HG03457 (cell line): ENCODE data around the gene AFAP1.

Experiments
- ATAC-seq: cut with Tn5 transposase; IDR thresholded peaks from one replicate; pipeline ENCODE4 v1.9.1; 2021; ENCODE audit warnings: moderate number of reproducible peaks; ENCODE audit not compliant: unreplicated experiment

Gene AFAP1

DNA sequence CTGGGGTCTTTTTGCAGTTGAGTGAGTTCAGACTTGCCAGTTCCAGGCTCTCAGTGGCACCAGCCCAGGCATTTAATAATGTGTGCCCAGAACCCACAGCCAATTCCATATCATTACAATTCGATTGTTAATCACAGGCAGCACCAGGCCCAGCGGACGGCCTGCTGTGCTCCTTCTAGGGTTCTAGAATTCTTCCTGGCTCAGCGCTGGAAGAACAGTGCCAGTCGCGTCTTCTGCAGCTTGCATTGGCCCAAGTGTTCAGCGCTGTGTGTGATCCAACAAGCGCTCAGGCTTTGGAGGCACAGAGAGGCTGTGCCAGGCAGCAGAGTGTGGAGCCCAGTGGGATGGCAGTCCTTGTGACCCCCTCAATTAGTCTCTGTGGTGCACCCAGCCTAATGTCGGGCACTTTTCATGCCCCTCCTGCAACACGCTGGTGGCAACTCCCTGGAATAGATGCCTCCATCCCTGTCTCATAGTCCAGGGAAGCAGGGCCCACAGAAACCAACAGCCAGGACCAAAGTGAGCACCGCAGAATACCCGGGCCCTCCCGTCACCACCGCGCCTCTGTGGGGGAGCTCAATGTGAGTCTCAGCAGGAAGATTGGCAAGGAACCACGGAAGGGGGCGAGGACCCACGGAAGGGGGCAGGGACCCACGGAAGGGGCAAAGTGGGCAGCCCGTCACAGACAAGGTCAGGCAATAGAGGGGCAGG is 193.2 kb downstream of the AFAP1 start:
- no peak for ATAC-seq

- ATAC-seq: no peak
Measured at GRCh38 chr4:7745301-7745885, 194.3 kb downstream of the AFAP1 start.

DNA sequence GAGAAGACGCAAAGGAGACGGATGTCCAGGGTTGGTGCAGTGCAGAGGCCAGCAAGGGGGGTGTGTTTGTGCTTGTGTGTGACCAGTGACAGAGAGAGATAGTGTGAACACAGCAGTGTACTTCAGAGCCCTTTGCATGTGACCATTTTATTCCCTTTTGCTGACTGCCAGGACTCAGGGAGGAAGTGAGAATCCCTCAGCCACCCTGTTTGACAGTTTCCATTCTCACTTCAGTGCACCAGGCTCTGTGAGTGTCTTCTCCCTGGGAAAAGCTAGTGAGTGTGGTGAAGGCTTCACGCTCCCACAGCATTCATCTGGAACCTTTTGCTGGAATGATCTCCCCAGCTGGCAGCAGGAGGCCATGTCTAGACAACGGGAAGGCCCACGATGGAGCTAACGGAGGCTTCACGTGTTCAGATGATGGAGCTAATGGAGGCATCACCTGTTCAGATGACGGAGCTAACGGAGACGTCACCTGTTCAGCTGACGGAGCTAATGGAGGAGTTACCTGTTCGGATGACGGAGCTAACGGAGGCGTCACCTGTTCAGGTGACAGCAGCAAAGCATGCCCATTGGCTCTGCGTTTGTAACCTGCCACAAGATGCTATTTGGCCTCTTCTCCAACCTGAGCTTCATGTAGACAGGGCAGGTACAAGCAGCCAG is 195.4 kb downstream of the AFAP1 start:
- ATAC-seq: no peak

DNA sequence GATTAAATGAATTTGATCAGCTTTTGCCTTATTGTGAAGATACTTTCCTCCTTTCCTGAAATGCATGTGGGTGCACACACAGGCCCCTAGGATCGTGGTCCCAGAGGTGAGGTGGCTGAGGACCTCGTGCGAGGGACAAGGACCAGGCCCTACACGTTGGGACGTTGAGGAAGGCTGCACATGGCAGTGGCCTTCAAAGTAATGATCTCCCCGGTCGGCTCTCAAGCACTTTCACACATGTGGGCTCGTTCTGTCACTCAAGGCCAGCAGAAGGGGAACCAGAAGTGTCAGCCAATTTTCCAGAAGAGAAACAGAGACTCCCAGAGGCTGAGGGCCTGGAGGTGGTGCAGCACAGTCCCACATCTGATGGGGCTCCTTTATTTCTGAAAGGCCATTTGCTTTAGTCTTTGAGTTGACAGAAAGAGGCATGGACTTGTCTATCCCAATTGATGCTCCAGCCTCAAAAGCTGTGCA is 196.8 kb downstream of the AFAP1 start:
- ATAC-seq: no peak

DNA sequence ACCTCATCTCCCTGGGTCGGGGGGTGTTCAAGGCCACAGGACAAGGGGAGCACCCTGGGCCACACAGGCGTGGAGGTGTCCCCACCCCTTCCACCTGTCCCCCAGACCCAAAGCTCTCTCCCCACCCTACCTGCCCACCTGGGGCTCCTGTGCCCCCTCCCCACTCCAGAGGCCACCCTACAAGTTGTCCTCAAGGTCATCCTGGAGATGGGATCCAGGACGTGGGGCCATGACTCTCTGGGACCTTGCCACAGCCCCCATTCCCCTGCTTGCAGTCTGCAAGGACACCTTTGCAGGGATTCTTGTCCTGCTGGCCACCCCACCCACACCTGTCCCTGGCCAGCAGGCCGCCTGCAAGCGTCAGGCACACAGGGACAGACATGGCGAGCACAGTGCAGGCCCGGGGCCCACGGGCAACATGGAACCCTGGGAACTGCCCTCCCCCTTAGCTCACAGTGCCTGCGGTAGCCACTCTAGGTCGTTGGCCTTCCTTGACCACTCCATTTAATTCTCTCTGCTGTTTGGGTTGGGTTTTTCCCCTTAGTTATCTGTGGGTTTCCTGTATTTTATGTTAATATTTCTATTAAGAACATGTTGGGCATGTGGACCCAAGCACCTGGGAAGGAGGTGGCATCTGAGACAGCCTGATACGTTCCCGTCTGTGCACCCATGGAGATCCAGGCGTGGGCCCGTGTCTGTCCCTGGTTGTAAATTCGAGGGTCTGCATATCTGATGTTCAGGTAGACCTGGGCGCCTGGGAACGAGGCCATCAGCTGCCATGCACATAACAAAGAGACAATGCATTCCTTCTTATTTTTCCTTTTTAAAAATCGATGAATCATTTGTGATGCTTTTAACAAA is 197.5 kb downstream of the AFAP1 start:
- no peak for ATAC-seq

DNA sequence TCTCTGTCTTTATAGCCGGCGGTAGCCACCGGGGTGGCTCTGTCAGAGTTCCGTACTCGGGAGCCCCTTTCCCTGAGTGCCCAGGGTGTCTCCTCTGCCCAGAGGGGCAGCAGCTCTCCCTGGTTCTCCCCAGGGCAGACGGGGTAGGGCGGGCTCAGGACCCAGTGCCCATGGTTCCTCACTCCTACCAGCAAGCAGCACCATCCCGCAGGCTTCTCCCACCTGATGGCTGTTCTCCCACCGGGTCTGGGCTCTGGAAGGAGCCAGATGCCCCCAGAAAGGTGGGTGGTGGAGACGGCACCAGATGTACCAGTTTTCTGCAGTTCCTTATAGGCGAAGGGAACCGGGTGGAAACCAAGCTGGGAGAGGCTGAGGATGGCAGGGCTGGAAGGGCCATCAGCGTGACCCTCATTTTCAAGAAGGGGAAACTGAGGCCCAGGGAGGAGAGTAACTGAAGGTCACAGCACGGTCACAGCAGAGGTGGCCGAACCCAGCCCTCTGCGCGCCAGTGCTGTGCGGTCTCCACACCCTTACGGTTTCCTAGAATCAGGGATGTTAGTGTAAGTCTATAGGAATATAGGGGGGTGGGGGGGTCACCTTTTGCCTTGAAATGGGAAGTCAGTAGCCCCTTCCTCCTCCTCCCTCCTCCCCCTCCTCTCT is 198.7 kb downstream of the AFAP1 start:
- no peak for ATAC-seq

DNA sequence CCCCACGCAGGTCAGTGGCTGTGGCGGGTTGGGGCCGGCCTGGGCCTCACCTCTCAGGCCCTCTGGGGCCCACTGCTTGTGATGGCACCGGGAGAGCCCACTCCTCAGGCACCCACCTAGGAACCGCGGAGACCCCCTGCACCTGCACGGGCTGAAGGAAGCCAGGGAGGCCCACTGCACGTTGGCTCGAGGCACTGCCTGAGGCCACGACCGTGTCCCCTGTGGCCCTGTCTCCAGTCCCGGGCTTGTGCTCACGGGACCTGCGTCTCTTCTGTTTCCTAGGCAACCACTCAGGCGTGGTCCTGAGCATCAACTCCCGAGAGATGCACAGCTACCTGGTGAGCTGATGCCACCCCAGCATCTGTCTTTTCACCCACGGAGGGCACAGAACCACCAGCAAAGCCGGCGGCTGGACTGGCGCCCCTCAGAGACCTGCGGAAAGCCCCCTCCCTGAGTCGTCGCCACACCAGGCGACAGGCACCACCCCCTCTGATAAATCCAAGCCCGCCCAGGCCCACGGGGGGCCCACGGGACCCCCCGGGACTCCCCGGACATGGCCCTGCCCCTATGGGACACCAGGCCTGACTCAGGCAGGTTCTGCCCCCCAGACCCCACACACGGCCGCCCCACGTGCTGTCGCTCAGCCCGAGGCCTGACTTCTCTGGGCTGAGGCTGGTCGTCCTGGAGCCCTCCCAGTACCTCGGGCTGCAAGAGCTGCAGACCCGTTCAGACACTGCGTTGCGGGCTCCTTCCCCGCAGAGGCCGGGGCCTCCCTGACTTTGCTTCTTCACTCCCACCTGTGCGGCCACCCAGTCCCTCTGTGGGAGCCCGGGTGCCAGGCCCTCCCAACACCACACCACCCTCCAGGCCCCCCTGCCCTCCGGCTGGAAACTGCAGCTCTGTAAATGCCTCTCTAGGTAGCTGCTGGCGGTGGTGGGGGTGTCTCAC is 199.5 kb downstream of the AFAP1 start:
- ATAC-seq: no peak

DNA sequence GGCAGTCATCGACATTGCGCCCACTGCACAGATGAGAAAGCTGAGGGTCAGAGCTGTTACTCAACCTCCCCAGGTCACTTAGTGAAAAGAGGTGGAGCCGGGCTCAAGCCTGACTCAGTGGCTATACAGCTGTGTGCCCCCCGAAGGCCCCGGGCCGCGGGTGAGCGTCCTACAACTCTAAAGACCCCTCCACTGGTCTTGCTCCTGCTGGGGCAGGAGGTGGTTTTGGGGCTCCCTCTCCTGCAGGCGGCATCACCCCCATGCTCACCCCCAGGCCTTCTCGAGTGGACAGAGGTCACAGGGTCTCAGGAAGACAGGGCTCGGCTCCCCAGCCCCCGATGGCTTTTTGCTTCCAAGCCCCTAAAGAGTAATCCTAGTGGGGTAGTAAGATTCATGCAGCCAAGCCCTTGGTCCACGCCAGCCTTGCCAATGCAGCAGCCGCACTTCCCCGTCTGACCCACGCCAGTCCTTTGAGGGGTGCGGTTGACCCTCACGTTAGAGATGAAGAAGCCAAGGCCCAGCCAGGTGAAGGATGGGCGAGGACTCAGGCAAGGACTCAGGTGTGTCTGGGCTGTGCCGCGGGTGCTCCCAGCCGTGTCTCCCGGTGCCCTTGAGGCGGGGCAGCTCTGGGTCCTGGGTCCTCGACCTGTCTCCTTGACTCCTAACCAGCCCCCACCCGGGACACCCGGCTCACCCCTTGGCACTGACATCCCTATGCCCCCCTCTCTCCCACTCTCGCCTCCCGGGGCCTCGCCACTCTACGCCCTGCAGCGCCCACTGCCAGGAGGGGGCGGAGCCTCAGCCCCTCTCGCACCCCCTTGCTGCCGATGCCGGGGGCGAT is 200.4 kb downstream of the AFAP1 start:
- no peak for ATAC-seq

- no peak for ATAC-seq
Measured at GRCh38 chr4:7738458-7739076, 201.1 kb downstream of the AFAP1 start.

- ATAC-seq: no peak
Measured at GRCh38 chr4:7737752-7738457, 201.8 kb downstream of the AFAP1 start.

DNA sequence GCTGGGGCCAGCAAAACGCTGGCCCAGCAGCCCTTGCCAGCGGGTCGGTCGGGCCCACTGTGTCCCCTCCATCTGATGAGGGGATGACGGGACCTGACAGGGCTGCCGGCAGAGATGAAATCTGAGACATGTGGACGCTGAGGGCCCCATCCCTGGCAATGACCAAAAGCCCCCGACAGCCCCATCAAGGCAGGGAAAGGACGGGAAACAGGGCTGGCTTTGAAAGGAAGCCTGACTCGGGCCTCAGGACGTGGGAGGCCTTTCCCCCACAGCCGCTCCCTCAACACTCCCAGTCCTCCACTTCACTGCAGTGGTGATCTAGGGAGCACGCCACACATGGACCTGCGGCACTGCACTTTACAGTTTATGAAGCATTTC is 202.4 kb downstream of the AFAP1 start:
- ATAC-seq: no peak

DNA sequence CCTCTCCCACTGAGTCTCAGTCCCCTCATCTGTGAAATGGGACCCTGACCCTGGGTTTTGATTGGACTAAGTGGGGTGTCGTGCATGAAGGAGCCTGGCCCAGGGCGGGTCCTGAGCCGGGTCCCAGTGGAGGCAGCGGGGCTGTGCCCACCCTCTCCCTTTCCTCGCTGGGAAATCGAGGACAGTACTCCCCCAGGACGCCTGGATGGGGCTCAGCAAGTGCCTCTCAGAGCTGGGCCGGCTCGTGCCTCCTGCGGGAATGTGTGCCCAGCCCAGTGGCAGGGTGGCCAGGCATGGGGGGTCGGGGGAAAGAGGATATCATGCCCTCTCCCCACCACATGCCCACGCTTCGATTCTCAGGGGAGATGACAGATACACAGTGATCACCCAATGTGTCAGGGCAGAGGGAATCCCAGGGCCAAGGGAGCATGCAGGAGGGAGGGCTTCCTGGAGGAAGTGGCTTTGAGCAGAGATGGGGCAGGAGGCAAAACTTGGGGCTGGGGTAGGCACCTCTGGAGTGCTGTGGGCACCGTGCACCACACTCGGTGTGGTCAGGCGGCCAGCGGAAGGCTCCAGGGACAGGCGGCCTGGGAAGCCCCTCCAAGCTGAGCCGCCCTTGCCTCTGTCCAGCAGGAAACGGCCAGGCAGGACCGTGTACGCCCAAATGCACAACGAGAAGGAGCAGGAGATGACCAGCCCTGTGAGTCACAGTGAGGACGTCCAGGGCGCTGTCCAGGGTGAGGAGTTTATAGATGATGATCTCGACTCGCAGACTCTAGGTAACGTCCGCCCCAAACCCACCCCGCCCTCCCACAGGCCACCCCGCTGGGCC is 203.0 kb downstream of the AFAP1 start:
- ATAC-seq: no peak

GRCh38 chr4:7735961-7736360 is 203.7 kb downstream of the AFAP1 start:
- no peak for ATAC-seq

DNA sequence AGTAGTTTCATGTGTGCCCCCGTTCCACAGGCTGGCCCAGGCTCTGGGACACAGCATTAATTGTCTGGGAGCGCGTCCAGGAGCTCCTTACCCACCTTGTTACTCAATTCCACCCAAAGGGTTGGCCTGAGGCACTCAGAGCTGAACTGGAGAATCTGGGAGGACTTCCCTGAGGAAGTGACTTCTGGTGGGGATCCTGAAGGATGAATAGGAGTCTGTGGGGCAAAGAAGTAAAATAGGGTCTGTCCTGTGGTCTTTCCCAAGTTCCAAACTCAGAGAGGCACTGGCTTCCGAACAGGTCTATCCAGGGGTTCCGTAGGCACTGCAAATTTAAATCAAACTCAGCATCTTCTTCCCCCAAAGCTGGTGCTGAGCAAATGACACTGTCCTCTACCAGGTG is 204.3 kb downstream of the AFAP1 start:
- no peak for ATAC-seq

DNA sequence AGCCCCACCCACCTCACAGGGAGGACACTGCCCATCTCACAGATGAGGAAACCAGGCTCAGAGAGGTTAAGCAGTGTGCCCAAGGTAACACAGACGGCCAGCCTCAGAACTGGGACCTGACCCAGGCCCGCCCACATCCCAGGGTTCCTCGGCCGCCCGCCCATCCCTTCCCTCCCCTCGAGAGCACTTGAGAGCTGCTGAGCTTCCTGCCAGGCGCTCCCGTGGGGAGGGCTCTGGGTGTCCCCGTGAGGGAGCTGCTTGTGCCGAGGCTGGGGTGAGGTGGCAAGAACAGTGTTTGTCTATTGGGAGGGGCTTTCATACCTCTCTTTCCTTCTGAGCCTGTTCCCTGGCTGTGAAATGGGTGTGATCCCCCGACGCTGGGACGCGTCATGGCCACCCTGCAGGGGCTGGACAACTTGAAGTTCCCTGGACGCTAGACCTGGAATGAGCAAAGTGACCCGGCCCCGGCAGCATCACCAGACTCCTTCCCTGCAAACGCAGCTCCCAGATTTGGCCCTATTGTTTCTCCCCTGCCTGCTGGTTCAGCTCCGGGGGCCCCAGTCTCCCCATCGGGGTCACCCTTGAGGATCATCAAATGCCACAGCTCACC is 204.9 kb downstream of the AFAP1 start:
- ATAC-seq: no peak
